Smooth muscle cell (in vitro differentiated cells): ENCODE results near the gene RNF214. TPM values are rescaled to one million over a fixed set of nuclear protein-coding genes. Genes with fewer than 3 reads are reported as not detected.

Experiments used
- DNase-seq: peaks from one replicate; lab custom pipeline; 2025; ENCODE audit not compliant: unreplicated experiment; lab: John Stamatoyannopoulos, UW
- H2AFZ ChIP-seq: fragments of 200-600 bp; sonication (generic); 2 replicates; pipeline ENCODE4 v1.6.0; 2016; ENCODE audit warnings: antibody characterized with exemption, low read depth, mild to moderate bottlenecking
- H3F3A ChIP-seq: fragments of 200-600 bp; sonication (generic); 2 replicates; pipeline ENCODE4 v1.6.0; 2017; ENCODE audit warnings: antibody characterized with exemption, low read depth
- H3K27ac ChIP-seq: fragments of 200-600 bp; sonication (generic); 2 replicates; pipeline ENCODE4 v1.5.1; 2016; ENCODE audit warnings: low read depth, mild to moderate bottlenecking
- H3K27me3 ChIP-seq: fragments of 200-600 bp; sonication (generic); 2 replicates; pipeline ENCODE4 v1.6.1; 2016; ENCODE audit warnings: low read depth, mild to moderate bottlenecking
- H3K36me3 ChIP-seq: fragments of 200-600 bp; sonication (generic); 2 replicates; pipeline ENCODE4 v1.5.1; 2016; ENCODE audit warnings: low read depth
- H3K4me1 ChIP-seq: fragments of 200-600 bp; sonication (generic); 2 replicates; pipeline ENCODE4 v1.5.1; 2016; ENCODE audit warnings: low read depth
- H3K4me2 ChIP-seq: fragments of 200-600 bp; sonication (generic); 2 replicates; pipeline ENCODE4 v1.6.0; 2016; ENCODE audit warnings: mild to moderate bottlenecking
- H3K4me3 ChIP-seq: fragments of 200-600 bp; sonication (generic); 2 replicates; pipeline ENCODE4 v1.5.1; 2016; ENCODE audit warnings: mild to moderate bottlenecking
- H3K79me2 ChIP-seq: fragments of 200-600 bp; sonication (generic); 2 replicates; pipeline ENCODE4 v1.6.0; 2016; ENCODE audit warnings: low read depth, mild to moderate bottlenecking
- H3K9ac ChIP-seq: fragments of 200-600 bp; sonication (generic); 2 replicates; pipeline ENCODE4 v1.6.0; 2016; ENCODE audit warnings: low read depth
- H3K9me3 ChIP-seq: fragments of 200-600 bp; sonication (generic); replicated peaks from 2 replicates; pipeline ENCODE4 v1.5.1; 2016; ENCODE audit warnings: low read depth
- H4K20me1 ChIP-seq: fragments of 200-600 bp; sonication (generic); 2 replicates; pipeline ENCODE4 v1.6.0; 2016; ENCODE audit warnings: low read depth
- CTCF ChIP-seq: fragments of 200-600 bp; sonication (generic); IDR thresholded peaks from 2 replicates; pipeline ENCODE4 v1.5.1; 2017; ENCODE audit warnings: borderline replicate concordance, mild to moderate bottlenecking, antibody characterized with exemption; ENCODE audit not compliant: insufficient read depth, poor library complexity, severe bottlenecking
- WGBS: methylation state at CpG from one replicate; pipeline ENCODE4 v1.1.7; 2016; ENCODE audit warnings: low lambda C conversion rate; 5-methylcytosine and 5-hydroxymethylcytosine counted together
- polyA plus RNA-seq: library from polyadenylated mRNA; unstranded; fragments of >200 nt; fragmentation: Nextera tagmentation; extraction: Ambion mirVana; gene quantifications from 2 replicates; pipeline ENCODE4 v1.2.1, GENCODE V29; 2016
- total RNA-seq: library from RNA; depleted of rRNA; stranded (reverse); fragments of >200 nt; gene quantifications from 2 replicates; pipeline ENCODE4 v1.2.3, GENCODE V29; 2014

Gene RNF214
- total and polyA plus RNA-seq, 2 experiments from 2014 or later = 10.9 to 15.8 TPM

GRCh38 chr11:117230999-117231841 lies 1.3 kb upstream of the RNF214 start:
- H3K27me3 ChIP-seq = no peaks in the 10 kb centered on the region
- H3F3A ChIP-seq = no peaks in the 10 kb centered on the region
- H4K20me1 ChIP-seq = no peaks in the 10 kb centered on the region
- H3K36me3 ChIP-seq = no peaks in the 10 kb centered on the region
- no peaks in the 10 kb centered on the region for H3K9me3 ChIP-seq
- H3K4me2 ChIP-seq = peak overlapping the region; percentile 99
- peak overlapping the region; percentile 14 for H2AFZ ChIP-seq
- peaks cover 51% of the 10 kb centered on the region for H3K79me2 ChIP-seq
- no peak for DNase-seq
- no peak for TF ChIP-seq CTCF
- peak overlapping the region; percentile 88 for H3K9ac ChIP-seq
- WGBS = 11% methylated on average over 13 of the region's 14 CpGs
- peaks cover 10% of the 10 kb centered on the region for H3K4me1 ChIP-seq
- peak overlapping the region; percentile 72 for H3K27ac ChIP-seq
- peak overlapping the region; percentile 92 for H3K4me3 ChIP-seq

- Histone ChIP-seq H3K79me2 (peaks cover 51% of the 10 kb centered on the region), H3F3A (no peaks in the 10 kb centered on the region), H3K9ac (peak within 1 kb of the TSS; percentile 88), H3K4me2 (peak within 1 kb of the TSS; percentile 99), H4K20me1 (no peaks in the 10 kb centered on the region), H3K4me3 (peak within 1 kb of the TSS; percentile 92), H3K4me1 (peaks cover 10% of the 10 kb centered on the region), H3K36me3 (no peaks in the 10 kb centered on the region), H3K27me3 (no peaks in the 10 kb centered on the region), H2AFZ (peak within 1 kb of the TSS; percentile 96), H3K27ac (peak within 1 kb of the TSS; percentile 72), H3K9me3 (no peaks in the 10 kb centered on the region)
- no peak for DNase-seq
- no peak for TF ChIP-seq CTCF
- under 1% methylated on average over 13 of the region's 13 CpGs for WGBS
These were observed 704 bp upstream of the RNF214 start, which contains the start of gene PCSK7 for GRCh38 chr11:117231842-117232091. PCSK7 (minus strand) TSS chr11:117232073; CDS start chr11:117229844, 2,229 bp downstream.

- peak overlapping the region; percentile 20 for H2AFZ ChIP-seq
- H3K79me2 ChIP-seq = peaks cover 51% of the 10 kb centered on the region
- H3K4me3 ChIP-seq = peak overlapping the region; percentile 92
- H4K20me1 ChIP-seq = no peaks in the 10 kb centered on the region
- no peaks in the 10 kb centered on the region for H3K27me3 ChIP-seq
- H3F3A ChIP-seq = no peaks in the 10 kb centered on the region
- H3K36me3 ChIP-seq = no peaks in the 10 kb centered on the region
- peaks cover 10% of the 10 kb centered on the region for H3K4me1 ChIP-seq
- TF ChIP-seq CTCF = no peak
- H3K4me2 ChIP-seq = peak overlapping the region; percentile 99
- H3K9ac ChIP-seq = peak overlapping the region; percentile 85
- no peaks in the 10 kb centered on the region for H3K9me3 ChIP-seq
- WGBS = 5% methylated on average over 21 of the region's 27 CpGs
- no peak overlapping the region for H3K27ac ChIP-seq
- no peak for DNase-seq
These were observed 489 bp downstream of the RNF214 start for GRCh38 chr11:117232911-117233409.
